ENCODE data around the gene SLAMF7. TPM values are rescaled to one million over a fixed set of nuclear protein-coding genes. Genes with fewer than 3 reads are reported as not detected.

The SLAMF7 gene
- total RNA-seq, 1 experiment from 2014 or later: 2.6 TPM

- CTCF ChIA-PET: no interaction called here
- no TSS peak for BruUV-seq (replicated peaks)
- H3K36me3 Mint-ChIP-seq (ENCODE audit: insufficient read depth, unreplicated experiment): no peaks in the 10 kb centered on the region
- H3K27me3 Mint-ChIP-seq (ENCODE audit: unreplicated experiment): peaks cover 64% of the 10 kb centered on the region
- no peak for TF ChIP-seq CTCF (IDR thresholded peaks at IDR 0.05; ENCODE audit: unreplicated experiment)
- no peak overlapping the region for H3K27ac Mint-ChIP-seq (ENCODE audit: unreplicated experiment)
- H3K4me1 Mint-ChIP-seq (ENCODE audit: low read depth, unreplicated experiment): no peaks in the 10 kb centered on the region
- no peak overlapping the region for H3K4me3 Mint-ChIP-seq (ENCODE audit: low read depth, unreplicated experiment)
- DNase-seq: no peak
- no peaks in the 10 kb centered on the region for H3K9me3 Mint-ChIP-seq (ENCODE audit: low read depth, unreplicated experiment)
- intact Hi-C loops (cut with micrococcal nuclease; ENCODE audit: unreplicated experiment): no loop called here
Measured at GRCh38 chr1:160717306-160717705, 21.7 kb upstream of the SLAMF7 start.

GRCh38 chr1:160718210-160718609, 20.8 kb upstream of the SLAMF7 start:
- BruUV-seq (replicated peaks): no TSS peak
- no peak overlapping the region for H3K27ac Mint-ChIP-seq (ENCODE audit: unreplicated experiment)

GRCh38 chr1:160720356-160721085, 18.5 kb upstream of the SLAMF7 start:
- DNase-seq: no peak
- H3K36me3 Mint-ChIP-seq (ENCODE audit: insufficient read depth, unreplicated experiment): no peaks in the 10 kb centered on the region
- H3K27me3 Mint-ChIP-seq (ENCODE audit: unreplicated experiment): peaks cover 63% of the 10 kb centered on the region
- no peak overlapping the region for H3K27ac Mint-ChIP-seq (ENCODE audit: unreplicated experiment)
- H3K4me3 Mint-ChIP-seq (ENCODE audit: low read depth, unreplicated experiment): no peak overlapping the region
- no peak for TF ChIP-seq CTCF (IDR thresholded peaks at IDR 0.05; ENCODE audit: unreplicated experiment)
- CTCF ChIA-PET: no interaction called here
- H3K9me3 Mint-ChIP-seq (ENCODE audit: low read depth, unreplicated experiment): no peaks in the 10 kb centered on the region
- no peaks in the 10 kb centered on the region for H3K4me1 Mint-ChIP-seq (ENCODE audit: low read depth, unreplicated experiment)
- intact Hi-C loops (cut with micrococcal nuclease; ENCODE audit: unreplicated experiment): loop anchor here (10.0 kb wide), 1 partner anchor 414 kb away; the partner anchor contains the start of gene DEDD
- BruUV-seq (replicated peaks): no TSS peak

More at GRCh38 chr1:160718210-160718609, 20.8 kb upstream of the SLAMF7 start:
- Mint-ChIP-seq H3K27me3 (ENCODE audit: unreplicated experiment) (peaks cover 67% of the 10 kb centered on the region), H3K36me3 (ENCODE audit: insufficient read depth, unreplicated experiment) (no peaks in the 10 kb centered on the region), H3K4me3 (ENCODE audit: low read depth, unreplicated experiment) (no peak overlapping the region), H3K4me1 (ENCODE audit: low read depth, unreplicated experiment) (no peaks in the 10 kb centered on the region), H3K9me3 (ENCODE audit: low read depth, unreplicated experiment) (no peaks in the 10 kb centered on the region)
- DNase-seq: no peak
- CTCF ChIA-PET: no interaction called here
- TF ChIP-seq CTCF (IDR thresholded peaks at IDR 0.05; ENCODE audit: unreplicated experiment): no peak
- intact Hi-C loops (cut with micrococcal nuclease; ENCODE audit: unreplicated experiment): no loop called here

- H3K27me3 Mint-ChIP-seq (ENCODE audit: unreplicated experiment): peaks cover 53% of the 10 kb centered on the region
- DNase-seq: no peak
- H3K4me3 Mint-ChIP-seq (ENCODE audit: low read depth, unreplicated experiment): no peak overlapping the region
- H3K36me3 Mint-ChIP-seq (ENCODE audit: insufficient read depth, unreplicated experiment): no peaks in the 10 kb centered on the region
- no peak for TF ChIP-seq CTCF (IDR thresholded peaks at IDR 0.05; ENCODE audit: unreplicated experiment)
- no TSS peak for BruUV-seq (replicated peaks)
- intact Hi-C loops (cut with micrococcal nuclease; ENCODE audit: unreplicated experiment): loop anchor here (10.0 kb wide), 1 partner anchor 413 kb away; the partner anchor contains the start of gene DEDD
- no peak overlapping the region for H3K27ac Mint-ChIP-seq (ENCODE audit: unreplicated experiment)
- no peaks in the 10 kb centered on the region for H3K9me3 Mint-ChIP-seq (ENCODE audit: low read depth, unreplicated experiment)
- no peaks in the 10 kb centered on the region for H3K4me1 Mint-ChIP-seq (ENCODE audit: low read depth, unreplicated experiment)
- CTCF ChIA-PET: no interaction called here
Measured at GRCh38 chr1:160721473-160721872, 17.6 kb upstream of the SLAMF7 start.
